Mammary epithelial cell (primary cell): Measurements from ENCODE around the gene XYLT1.

Experiments
- EZH2 ChIP-seq: IDR thresholded peaks from 2 replicates; pipeline ENCODE4 v1.6.1; 2012; ENCODE audit warnings: low read length, inconsistent platforms, borderline replicate concordance
- TF ChIP-seq, protein P1 (sequence below), 2 donors: IDR thresholded peaks in 1 of 2; conservative IDR thresholded peaks in 1 of 2; 2 replicates each; pipeline ENCODE4 v1.5.1; 2011 to 2012; ENCODE audit warnings: inconsistent platforms in 2 of 2, low read length in 2 of 2, mild to moderate bottlenecking in 2 of 2, control low read depth in 1 of 2, low read depth in 1 of 2; ENCODE audit not compliant: insufficient read depth in 1 of 2; ENCODE audit errors: extremely low read depth in 1 of 2

DNA sequence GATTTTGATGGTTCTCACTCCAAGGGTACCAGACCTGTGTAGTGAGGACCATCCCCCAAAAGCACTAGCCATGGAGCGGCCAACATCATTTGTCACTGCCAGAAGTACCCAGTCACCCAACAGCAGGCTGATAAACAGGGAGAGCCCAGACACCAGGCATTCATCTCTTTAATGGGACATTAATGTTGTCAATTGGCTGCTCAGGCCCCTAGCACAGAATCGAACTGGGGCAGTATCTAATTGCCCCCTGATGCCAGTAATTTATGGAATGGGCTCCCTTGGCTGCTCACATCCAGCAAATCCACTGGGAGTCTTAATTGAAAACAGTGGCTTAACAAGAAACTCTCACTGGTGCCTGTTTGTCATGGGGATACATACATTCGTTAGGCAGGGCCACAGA is 344.6 kb downstream of the XYLT1 start:
- TF ChIP-seq, protein P1, sequence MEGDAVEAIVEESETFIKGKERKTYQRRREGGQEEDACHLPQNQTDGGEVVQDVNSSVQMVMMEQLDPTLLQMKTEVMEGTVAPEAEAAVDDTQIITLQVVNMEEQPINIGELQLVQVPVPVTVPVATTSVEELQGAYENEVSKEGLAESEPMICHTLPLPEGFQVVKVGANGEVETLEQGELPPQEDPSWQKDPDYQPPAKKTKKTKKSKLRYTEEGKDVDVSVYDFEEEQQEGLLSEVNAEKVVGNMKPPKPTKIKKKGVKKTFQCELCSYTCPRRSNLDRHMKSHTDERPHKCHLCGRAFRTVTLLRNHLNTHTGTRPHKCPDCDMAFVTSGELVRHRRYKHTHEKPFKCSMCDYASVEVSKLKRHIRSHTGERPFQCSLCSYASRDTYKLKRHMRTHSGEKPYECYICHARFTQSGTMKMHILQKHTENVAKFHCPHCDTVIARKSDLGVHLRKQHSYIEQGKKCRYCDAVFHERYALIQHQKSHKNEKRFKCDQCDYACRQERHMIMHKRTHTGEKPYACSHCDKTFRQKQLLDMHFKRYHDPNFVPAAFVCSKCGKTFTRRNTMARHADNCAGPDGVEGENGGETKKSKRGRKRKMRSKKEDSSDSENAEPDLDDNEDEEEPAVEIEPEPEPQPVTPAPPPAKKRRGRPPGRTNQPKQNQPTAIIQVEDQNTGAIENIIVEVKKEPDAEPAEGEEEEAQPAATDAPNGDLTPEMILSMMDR (conservative IDR thresholded peaks at IDR 0.05 in 1 of 2, IDR thresholded peaks at IDR 0.05 in 1 of 2; ENCODE audit: extremely low read depth in 1 of 2, insufficient read depth in 1 of 2, low read depth in 1 of 2, low read length in 2 of 2), result no peak
- no peak for TF ChIP-seq EZH2
